Liver (tissue), 3 donors: ENCODE measurements around the gene PLAC8.
"Not testable (repeated sequence)": the region's sequence is repeated elsewhere in the genome, so short reads cannot be mapped to it uniquely, and the experiment has no call there.

ENCODE experiments used
- ATF3 ChIP-seq: IDR thresholded peaks from 2 replicates; pipeline ENCODE4 v1.6.1; 2016; ENCODE audit warnings: antibody characterized with exemption
- CTCF ChIP-seq: fragments of 150-350 bp; IDR thresholded peaks from 2 replicates; pipeline ENCODE4 v1.5.1; 2017; ENCODE audit warnings: improper control_type of control experiment, low read depth, low read length; ENCODE audit not compliant: missing input control
- EGR1 ChIP-seq, 2 donors: IDR thresholded peaks; 2 replicates each; pipeline ENCODE4 v1.6.1; 2016 to 2018; ENCODE audit warnings: antibody characterized with exemption in 2 of 2, low read depth in 2 of 2
- FOXA1 ChIP-seq: IDR thresholded peaks from 2 replicates; pipeline ENCODE4 v1.6.1; 2016; ENCODE audit warnings: antibody characterized with exemption
- GABPA ChIP-seq, 2 donors: IDR thresholded peaks in 1 of 2; conservative IDR thresholded peaks in 1 of 2; 2 replicates each; pipeline ENCODE4 v1.6.1; 2016; ENCODE audit warnings: antibody characterized with exemption in 2 of 2, mild to moderate bottlenecking in 1 of 2, moderate library complexity in 1 of 2
- JUND ChIP-seq, 2 donors: IDR thresholded peaks; 2 replicates each; pipeline ENCODE4 v1.6.1; 2016; ENCODE audit warnings: antibody characterized with exemption in 2 of 2
- MAX ChIP-seq: IDR thresholded peaks from 2 replicates; pipeline ENCODE4 v1.6.1; 2016; ENCODE audit warnings: antibody characterized with exemption
- REST ChIP-seq: IDR thresholded peaks from 2 replicates; pipeline ENCODE4 v1.6.1; 2016; ENCODE audit warnings: antibody characterized with exemption, mild to moderate bottlenecking
- RXRA ChIP-seq, 2 donors: IDR thresholded peaks; 2 replicates each; pipeline ENCODE4 v1.6.1; 2017 to 2018; ENCODE audit warnings: antibody characterized with exemption in 2 of 2, mild to moderate bottlenecking in 1 of 2
- SP1 ChIP-seq: IDR thresholded peaks from 2 replicates; pipeline ENCODE4 v1.6.1; 2018; ENCODE audit warnings: antibody characterized with exemption, mild to moderate bottlenecking
- ZBTB33 ChIP-seq: IDR thresholded peaks from 2 replicates; pipeline ENCODE4 v1.6.1; 2016; ENCODE audit warnings: antibody characterized with exemption
- donor health status: healthy.
- donor health status: healthy.

GRCh38 chr4:83084956-83085355 is 29.6 kb downstream of the PLAC8 start:
- not testable (repeated sequence) for TF ChIP-seq EGR1 (IDR thresholded peaks at IDR 0.05; ENCODE audit: low read depth in 2 of 2); CTCF; ZBTB33; MAX; REST; ATF3; GABPA (IDR thresholded peaks at IDR 0.05 in 1 of 2, conservative IDR thresholded peaks at IDR 0.05 in 1 of 2); JUND (IDR thresholded peaks at IDR 0.05); FOXA1; RXRA (IDR thresholded peaks at IDR 0.05); SP1
